GM21737 (cell line): Measurements from ENCODE around the gene MATCAP1.

Experiments
- ATAC-seq: cut with Tn5 transposase; IDR thresholded peaks from one replicate; pipeline ENCODE4 v1.9.1; 2021; ENCODE audit warnings: mild to moderate bottlenecking, moderate library complexity; ENCODE audit not compliant: unreplicated experiment

The MATCAP1 gene

GRCh38 chr16:67191995-67192681 is 8.4 kb upstream of the MATCAP1 start, which contains the start of gene E2F4:
TSS of gene E2F4 (plus strand) at chr16:67192155. CDS start at chr16:67192228, 73 bp downstream.
- peak; percentile 83 for ATAC-seq

- no peak for ATAC-seq
Measured at GRCh38 chr16:67191411-67191994, 7.7 kb upstream of the MATCAP1 start.

- no peak for ATAC-seq
Measured at GRCh38 chr16:67190448-67191399, 7.0 kb upstream of the MATCAP1 start.

GRCh38 chr16:67190041-67190440 is 6.3 kb upstream of the MATCAP1 start, which contains the start of gene EXOC3L1:
TSS of gene EXOC3L1 (minus strand) at chr16:67190136. CDS start at chr16:67189676, 460 bp downstream.
- ATAC-seq, result no peak

- no peak for ATAC-seq
Measured at GRCh38 chr16:67188798-67189197, 5.0 kb upstream of the MATCAP1 start.

GRCh38 chr16:67188323-67188722 is 4.6 kb upstream of the MATCAP1 start:
- no peak for ATAC-seq

- no peak for ATAC-seq
Measured at GRCh38 chr16:67187175-67187890, 3.6 kb upstream of the MATCAP1 start.

- no peak for ATAC-seq
Measured at GRCh38 chr16:67186550-67186950, 2.8 kb upstream of the MATCAP1 start.

GRCh38 chr16:67185651-67186134 is 1.9 kb upstream of the MATCAP1 start:
- no peak for ATAC-seq

GRCh38 chr16:67184995-67185650 is 1.4 kb upstream of the MATCAP1 start:
- ATAC-seq, result peak; percentile 27

GRCh38 chr16:67184453-67184994 is 761 bp upstream of the MATCAP1 start:
- ATAC-seq, result peak; percentile 9

- no peak for ATAC-seq
Measured at GRCh38 chr16:67183284-67183626, 508 bp downstream of the MATCAP1 start.

GRCh38 chr16:67182288-67182687 is 1.5 kb downstream of the MATCAP1 start:
- ATAC-seq, result no peak

- ATAC-seq, result no peak
Measured at GRCh38 chr16:67181346-67181745, 2.4 kb downstream of the MATCAP1 start.

GRCh38 chr16:67180166-67180565 is 3.6 kb downstream of the MATCAP1 start:
- no peak for ATAC-seq

- ATAC-seq, result no peak
Measured at GRCh38 chr16:67179421-67180080, 4.2 kb downstream of the MATCAP1 start.

- ATAC-seq, result no peak
Measured at GRCh38 chr16:67177743-67178699, 5.7 kb downstream of the MATCAP1 start.

GRCh38 chr16:67176662-67177061 is 7.1 kb downstream of the MATCAP1 start:
- no peak for ATAC-seq
